HepG2 (cell line): ENCODE data around the gene G6PD. TPM values are rescaled to one million over a fixed set of nuclear protein-coding genes. Genes with fewer than 3 reads are reported as not detected.

Experiments used
- CENPT ChIP-seq: sonication (generic); formaldehyde crosslinking; IDR thresholded peaks from 2 replicates; pipeline ENCODE4 v1.8.0; 2022; ENCODE audit warnings: low read depth, mild to moderate bottlenecking, moderate library complexity, missing genetic modification reagents
- FOSL2 ChIP-seq: sonication (generic); formaldehyde crosslinking; IDR thresholded peaks from 2 replicates; pipeline ENCODE4 v1.4.0; 2020; ENCODE audit warnings: missing genetic modification reagents
- IRF2 ChIP-seq: IDR thresholded peaks from 2 replicates; pipeline ENCODE4 v1.6.1; 2018; ENCODE audit warnings: missing genetic modification reagents, missing compliant biosample characterization
- MYPOP ChIP-seq: sonication (generic); formaldehyde crosslinking; IDR thresholded peaks from 2 replicates; pipeline ENCODE4 v1.8.1; 2023; ENCODE audit warnings: mild to moderate bottlenecking, moderate library complexity, missing genetic modification reagents
- NR3C1 ChIP-seq: sonication (generic); formaldehyde crosslinking; IDR thresholded peaks from 2 replicates; pipeline ENCODE4 v1.4.0; 2020; ENCODE audit warnings: missing genetic modification reagents
- SALL1 ChIP-seq: sonication (generic); formaldehyde crosslinking; IDR thresholded peaks from 2 replicates; pipeline ENCODE4 v1.8.0; 2022; ENCODE audit warnings: mild to moderate bottlenecking, missing genetic modification reagents
- SAP130 ChIP-seq: IDR thresholded peaks from 2 replicates; pipeline ENCODE4 v1.6.1; 2016; ENCODE audit warnings: low read depth
- SP140L ChIP-seq: sonication (generic); formaldehyde crosslinking; IDR thresholded peaks from 2 replicates; pipeline ENCODE4 v1.4.0; 2020; ENCODE audit warnings: missing genetic modification reagents, borderline replicate concordance
- SRF ChIP-seq: IDR thresholded peaks from 2 replicates; pipeline ENCODE4 v1.6.1; 2011; ENCODE audit warnings: mild to moderate bottlenecking, low read depth, low read length, moderate library complexity
- ZFP91 ChIP-seq: sonication (generic); formaldehyde crosslinking; IDR thresholded peaks from 2 replicates; pipeline ENCODE4 v1.9.0; 2022; ENCODE audit warnings: missing genetic modification reagents, mild to moderate bottlenecking, borderline replicate concordance
- polyA plus RNA-seq, 8 experiments: library from polyadenylated mRNA; depleted of rRNA in 3 of 8; stranded (reverse) in 7 of 8; unstranded in 1 of 8; fragments of >200 nt; fragmentation: Illumina TruSeq in 4 of 8; extraction: Trizol in 4 of 8; gene quantifications; 2 replicates each; pipeline versions ENCODE4 v1.2.1 to v1.2.3, GENCODE V29; 2011 to 2016; ENCODE audit warnings: low read depth in 4 of 8, missing spikeins in 1 of 8, mixed read lengths in 1 of 8; ENCODE audit not compliant: insufficient read depth in 1 of 8
- total RNA-seq, 5 experiments: library from RNA; depleted of rRNA; stranded (reverse); fragments of >200 nt; fragmentation: Illumina TruSeq; extraction: Trizol; gene quantifications; 2 replicates each; pipeline ENCODE4 v1.2.3, GENCODE V29; 2016; ENCODE audit warnings: low read depth in 1 of 5
- TF ChIP-seq, protein P1 (sequence below): sonication (generic); formaldehyde crosslinking; IDR thresholded peaks from 2 replicates; pipeline ENCODE4 v1.5.0; 2020; ENCODE audit warnings: mild to moderate bottlenecking, missing genetic modification reagents, borderline replicate concordance
- TF ChIP-seq, protein P2 (sequence below): sonication (generic); formaldehyde crosslinking; IDR thresholded peaks from 2 replicates; pipeline ENCODE4 v1.5.1; 2020; ENCODE audit warnings: mild to moderate bottlenecking, missing genetic modification reagents, moderate library complexity

The G6PD gene
- total and polyA plus RNA-seq, 2 of the 13 experiments (the other 11 are each of a cell fraction or from before 2014, with no cell fraction given) = 18.8 to 28.8 TPM

GRCh38 chrX:154515966-154516655 is 30.5 kb downstream of the G6PD start, which contains the start of gene FAM3A (continued):
- TF ChIP-seq MYPOP = 0 out of 2 replicates have a peak, but pooled peaks have one; percentile 20
- no peak for TF ChIP-seq NR3C1
- TF ChIP-seq SALL1 (CRISPR knock-in tag) = peak; percentile 19
- TF ChIP-seq, protein P1, sequence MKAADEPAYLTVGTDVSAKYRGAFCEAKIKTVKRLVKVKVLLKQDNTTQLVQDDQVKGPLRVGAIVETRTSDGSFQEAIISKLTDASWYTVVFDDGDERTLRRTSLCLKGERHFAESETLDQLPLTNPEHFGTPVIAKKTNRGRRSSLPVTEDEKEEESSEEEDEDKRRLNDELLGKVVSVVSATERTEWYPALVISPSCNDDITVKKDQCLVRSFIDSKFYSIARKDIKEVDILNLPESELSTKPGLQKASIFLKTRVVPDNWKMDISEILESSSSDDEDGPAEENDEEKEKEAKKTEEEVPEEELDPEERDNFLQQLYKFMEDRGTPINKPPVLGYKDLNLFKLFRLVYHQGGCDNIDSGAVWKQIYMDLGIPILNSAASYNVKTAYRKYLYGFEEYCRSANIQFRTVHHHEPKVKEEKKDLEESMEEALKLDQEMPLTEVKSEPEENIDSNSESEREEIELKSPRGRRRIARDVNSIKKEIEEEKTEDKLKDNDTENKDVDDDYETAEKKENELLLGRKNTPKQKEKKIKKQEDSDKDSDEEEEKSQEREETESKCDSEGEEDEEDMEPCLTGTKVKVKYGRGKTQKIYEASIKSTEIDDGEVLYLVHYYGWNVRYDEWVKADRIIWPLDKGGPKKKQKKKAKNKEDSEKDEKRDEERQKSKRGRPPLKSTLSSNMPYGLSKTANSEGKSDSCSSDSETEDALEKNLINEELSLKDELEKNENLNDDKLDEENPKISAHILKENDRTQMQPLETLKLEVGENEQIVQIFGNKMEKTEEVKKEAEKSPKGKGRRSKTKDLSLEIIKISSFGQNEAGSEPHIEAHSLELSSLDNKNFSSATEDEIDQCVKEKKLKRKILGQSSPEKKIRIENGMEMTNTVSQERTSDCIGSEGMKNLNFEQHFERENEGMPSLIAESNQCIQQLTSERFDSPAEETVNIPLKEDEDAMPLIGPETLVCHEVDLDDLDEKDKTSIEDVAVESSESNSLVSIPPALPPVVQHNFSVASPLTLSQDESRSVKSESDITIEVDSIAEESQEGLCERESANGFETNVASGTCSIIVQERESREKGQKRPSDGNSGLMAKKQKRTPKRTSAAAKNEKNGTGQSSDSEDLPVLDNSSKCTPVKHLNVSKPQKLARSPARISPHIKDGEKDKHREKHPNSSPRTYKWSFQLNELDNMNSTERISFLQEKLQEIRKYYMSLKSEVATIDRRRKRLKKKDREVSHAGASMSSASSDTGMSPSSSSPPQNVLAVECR (CRISPR knock-in tag) = 0 out of 2 replicates have a peak, but pooled peaks have one; percentile 53
- TF ChIP-seq, protein P2, sequence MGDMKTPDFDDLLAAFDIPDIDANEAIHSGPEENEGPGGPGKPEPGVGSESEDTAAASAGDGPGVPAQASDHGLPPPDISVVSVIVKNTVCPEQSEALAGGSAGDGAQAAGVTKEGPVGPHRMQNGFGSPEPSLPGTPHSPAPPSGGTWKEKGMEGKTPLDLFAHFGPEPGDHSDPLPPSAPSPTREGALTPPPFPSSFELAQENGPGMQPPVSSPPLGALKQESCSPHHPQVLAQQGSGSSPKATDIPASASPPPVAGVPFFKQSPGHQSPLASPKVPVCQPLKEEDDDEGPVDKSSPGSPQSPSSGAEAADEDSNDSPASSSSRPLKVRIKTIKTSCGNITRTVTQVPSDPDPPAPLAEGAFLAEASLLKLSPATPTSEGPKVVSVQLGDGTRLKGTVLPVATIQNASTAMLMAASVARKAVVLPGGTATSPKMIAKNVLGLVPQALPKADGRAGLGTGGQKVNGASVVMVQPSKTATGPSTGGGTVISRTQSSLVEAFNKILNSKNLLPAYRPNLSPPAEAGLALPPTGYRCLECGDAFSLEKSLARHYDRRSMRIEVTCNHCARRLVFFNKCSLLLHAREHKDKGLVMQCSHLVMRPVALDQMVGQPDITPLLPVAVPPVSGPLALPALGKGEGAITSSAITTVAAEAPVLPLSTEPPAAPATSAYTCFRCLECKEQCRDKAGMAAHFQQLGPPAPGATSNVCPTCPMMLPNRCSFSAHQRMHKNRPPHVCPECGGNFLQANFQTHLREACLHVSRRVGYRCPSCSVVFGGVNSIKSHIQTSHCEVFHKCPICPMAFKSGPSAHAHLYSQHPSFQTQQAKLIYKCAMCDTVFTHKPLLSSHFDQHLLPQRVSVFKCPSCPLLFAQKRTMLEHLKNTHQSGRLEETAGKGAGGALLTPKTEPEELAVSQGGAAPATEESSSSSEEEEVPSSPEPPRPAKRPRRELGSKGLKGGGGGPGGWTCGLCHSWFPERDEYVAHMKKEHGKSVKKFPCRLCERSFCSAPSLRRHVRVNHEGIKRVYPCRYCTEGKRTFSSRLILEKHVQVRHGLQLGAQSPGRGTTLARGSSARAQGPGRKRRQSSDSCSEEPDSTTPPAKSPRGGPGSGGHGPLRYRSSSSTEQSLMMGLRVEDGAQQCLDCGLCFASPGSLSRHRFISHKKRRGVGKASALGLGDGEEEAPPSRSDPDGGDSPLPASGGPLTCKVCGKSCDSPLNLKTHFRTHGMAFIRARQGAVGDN = peak; percentile 56
- peak; percentile 41 for TF ChIP-seq SAP130 (CRISPR knock-in tag)
- peak; percentile 9; the same call in 1 of the 2 replicates for TF ChIP-seq SRF
- no peak for TF ChIP-seq CENPT
- TF ChIP-seq ZFP91 (CRISPR knock-in tag) = 0 out of 2 replicates have a peak, but pooled peaks have one; percentile 23
- 0 out of 2 replicates have a peak, but pooled peaks have one; percentile 17 for TF ChIP-seq IRF2 (CRISPR knock-in tag)
- TF ChIP-seq FOSL2 (CRISPR knock-in tag) = 0 out of 2 replicates have a peak, but pooled peaks have one; percentile 6
- no peak for TF ChIP-seq SP140L (CRISPR knock-in tag)
